ENCODE data around the gene SLC24A4.

- no peak for TF ChIP-seq EZH2 (IDR thresholded peaks at IDR 0.05; ENCODE audit: low read length)
- TF ChIP-seq, protein P1, sequence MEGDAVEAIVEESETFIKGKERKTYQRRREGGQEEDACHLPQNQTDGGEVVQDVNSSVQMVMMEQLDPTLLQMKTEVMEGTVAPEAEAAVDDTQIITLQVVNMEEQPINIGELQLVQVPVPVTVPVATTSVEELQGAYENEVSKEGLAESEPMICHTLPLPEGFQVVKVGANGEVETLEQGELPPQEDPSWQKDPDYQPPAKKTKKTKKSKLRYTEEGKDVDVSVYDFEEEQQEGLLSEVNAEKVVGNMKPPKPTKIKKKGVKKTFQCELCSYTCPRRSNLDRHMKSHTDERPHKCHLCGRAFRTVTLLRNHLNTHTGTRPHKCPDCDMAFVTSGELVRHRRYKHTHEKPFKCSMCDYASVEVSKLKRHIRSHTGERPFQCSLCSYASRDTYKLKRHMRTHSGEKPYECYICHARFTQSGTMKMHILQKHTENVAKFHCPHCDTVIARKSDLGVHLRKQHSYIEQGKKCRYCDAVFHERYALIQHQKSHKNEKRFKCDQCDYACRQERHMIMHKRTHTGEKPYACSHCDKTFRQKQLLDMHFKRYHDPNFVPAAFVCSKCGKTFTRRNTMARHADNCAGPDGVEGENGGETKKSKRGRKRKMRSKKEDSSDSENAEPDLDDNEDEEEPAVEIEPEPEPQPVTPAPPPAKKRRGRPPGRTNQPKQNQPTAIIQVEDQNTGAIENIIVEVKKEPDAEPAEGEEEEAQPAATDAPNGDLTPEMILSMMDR (optimal IDR thresholded peaks at IDR 0.05 in 1 of 3, IDR thresholded peaks at IDR 0.05 in 1 of 3, conservative IDR thresholded peaks at IDR 0.05 in 1 of 3; ENCODE audit: extremely low read depth in 1 of 3, insufficient read depth in 2 of 3, low read length in 3 of 3), result no peak
Observed at GRCh38 chr14:92404938-92405337, 82.0 kb downstream of the SLC24A4 start.
